ENCODE data around the gene STK11IP. TPM values are rescaled to one million over a fixed set of nuclear protein-coding genes. Genes with fewer than 3 reads are reported as not detected.

The STK11IP gene
- polyA plus RNA-seq, 10 donors = 9.4 to 26.5 (median 14.4) TPM

- no peak for DNase-seq
Measured at GRCh38 chr2:219562049-219563020, 35.3 kb upstream of the STK11IP start.

DNA sequence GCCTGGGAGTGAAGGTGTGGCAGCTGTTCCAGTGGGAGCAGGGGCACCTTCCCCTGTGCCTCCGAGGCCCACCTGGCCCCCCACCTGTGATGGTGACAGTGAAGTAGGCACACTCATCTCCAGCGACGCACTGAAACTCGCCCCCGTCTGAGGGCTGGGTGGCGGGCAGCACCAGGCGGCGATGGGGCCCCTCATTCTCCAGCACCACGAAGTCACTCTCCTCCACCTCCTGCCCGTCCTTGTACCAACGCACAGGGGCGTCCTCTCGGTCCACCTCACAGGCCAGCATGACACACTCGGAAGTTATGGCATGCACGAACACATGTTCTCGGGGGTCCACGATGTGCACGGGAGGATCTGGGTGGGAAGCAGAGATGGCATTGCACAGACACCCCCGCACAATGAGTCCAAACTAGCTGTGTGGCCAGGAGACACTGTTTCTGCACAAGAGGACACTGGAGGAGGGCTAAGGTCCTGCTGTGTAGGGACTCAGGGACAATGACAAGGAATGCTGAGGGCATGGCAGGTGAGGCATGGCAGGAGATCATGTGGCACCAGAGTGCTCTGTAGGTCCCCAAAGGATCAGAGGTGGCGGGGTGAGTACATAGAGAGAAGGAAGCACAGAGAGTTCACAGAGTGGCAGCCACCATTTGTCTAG is 34.3 kb upstream of the STK11IP start:
- DNase-seq = no peak

- no peak for DNase-seq
Measured at GRCh38 chr2:219565130-219566080, 32.3 kb upstream of the STK11IP start.

- DNase-seq = no peak
Measured at GRCh38 chr2:219566640-219567039, 31.0 kb upstream of the STK11IP start.

DNA sequence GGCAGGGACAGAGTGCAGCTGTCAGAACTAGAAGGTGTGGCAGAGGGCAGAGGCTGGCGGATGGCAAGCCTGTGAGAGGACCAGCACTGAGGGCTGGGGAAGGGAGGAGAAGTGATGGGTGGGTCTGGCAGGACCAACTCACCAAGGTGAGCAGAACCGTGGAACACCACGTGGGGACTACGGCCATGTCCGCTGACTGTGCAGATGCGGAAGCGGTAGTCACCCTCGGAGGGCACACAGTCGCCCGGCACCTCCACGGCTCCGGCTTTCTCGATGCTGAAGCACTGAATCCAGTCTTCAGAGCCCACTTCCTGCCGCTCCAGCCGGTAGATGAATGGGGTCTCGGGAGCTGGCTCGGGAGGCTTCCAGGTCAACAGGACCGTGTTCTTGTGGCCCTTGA is 30.5 kb upstream of the STK11IP start:
- DNase-seq = no peak

- DNase-seq = no peak
Measured at GRCh38 chr2:219567791-219568361, 29.8 kb upstream of the STK11IP start.

DNA sequence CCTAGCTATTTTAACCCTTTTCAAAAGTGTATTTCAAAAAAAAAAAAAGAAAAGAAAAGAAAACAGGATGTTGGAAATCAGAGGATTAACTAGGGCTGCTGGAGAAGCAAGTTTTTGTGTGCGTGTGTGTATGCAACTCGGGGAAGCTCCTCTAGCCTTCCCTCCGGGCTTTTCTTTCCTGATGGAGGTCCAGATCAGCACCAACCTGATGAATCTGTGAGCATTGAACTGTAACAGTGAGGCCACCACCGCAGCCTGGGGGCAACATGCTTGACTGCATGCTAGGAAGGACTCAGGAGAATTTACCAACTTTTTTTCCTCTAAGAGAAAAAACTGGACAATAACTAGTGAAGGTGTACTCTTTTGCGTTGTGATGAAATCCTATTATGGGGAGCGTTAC is 28.6 kb upstream of the STK11IP start:
- no peak for DNase-seq

DNA sequence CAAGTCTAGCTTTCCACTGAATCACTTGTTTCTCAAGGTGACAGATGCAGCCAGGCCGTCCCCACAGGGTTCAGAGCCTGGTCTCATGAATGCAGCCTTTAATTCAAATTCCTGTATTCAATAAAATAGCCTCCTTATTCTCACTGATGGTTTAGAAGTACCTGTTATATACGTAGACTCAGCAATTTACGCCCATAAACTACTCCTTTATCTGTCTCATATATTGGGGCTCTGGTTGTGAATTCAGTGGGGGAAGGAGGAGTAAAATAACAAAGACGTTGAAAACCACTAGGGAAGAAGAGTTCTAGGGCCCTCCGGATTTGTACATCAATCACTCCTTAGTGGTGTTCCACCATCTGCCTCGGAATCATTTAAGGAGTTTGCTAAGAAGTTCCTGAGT is 28.0 kb upstream of the STK11IP start:
- DNase-seq = no peak

DNA sequence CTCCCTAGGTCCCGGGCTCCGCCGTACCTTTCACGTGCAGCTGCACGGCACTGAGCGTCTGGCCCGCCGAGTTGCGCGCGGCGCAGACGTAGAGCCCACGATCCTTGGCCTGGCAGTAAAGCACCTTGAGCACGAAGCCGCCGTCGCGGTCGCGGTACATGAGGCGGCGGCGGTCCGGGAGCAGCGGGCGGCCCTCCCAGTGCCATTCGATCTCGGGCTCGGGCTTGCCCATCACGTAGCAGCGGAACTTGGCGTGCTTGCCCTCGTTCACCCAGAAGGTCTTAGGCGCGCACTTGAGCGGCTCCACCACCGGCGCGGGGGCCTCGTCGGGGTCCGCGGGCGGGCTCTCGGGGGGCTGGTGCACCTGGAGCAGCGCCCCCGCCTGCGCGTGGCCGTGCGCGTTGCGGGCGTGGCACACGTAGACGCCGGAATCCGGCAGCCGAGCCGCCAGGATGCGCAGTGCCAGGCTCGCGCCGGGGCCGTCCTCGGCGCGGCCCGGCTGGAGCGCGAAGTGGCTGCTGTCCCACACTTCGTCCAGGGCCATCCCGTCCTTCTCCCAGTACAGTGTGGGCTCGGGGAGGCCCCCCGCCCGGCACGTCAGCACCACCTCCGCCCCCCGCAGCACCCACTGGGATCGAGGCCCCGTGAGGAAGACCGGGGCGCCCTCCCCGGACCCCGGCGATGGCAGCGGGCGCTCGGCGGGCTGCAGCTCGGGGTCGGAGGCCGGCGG is 27.3 kb upstream of the STK11IP start:
- DNase-seq = peak in 2 of 3 donors; percentile 36 to 76

- DNase-seq = peak in 2 of 3 donors; percentile 38 to 82
Measured at GRCh38 chr2:219570924-219571310, 26.7 kb upstream of the STK11IP start.

- peak; percentile 76 to 89 (median 80) for DNase-seq
Measured at GRCh38 chr2:219571311-219572236, 26.1 kb upstream of the STK11IP start, which contains the start of gene OBSL1. Gene OBSL1 (minus strand): TSS chr2:219571539. CDS start chr2:219571232, 307 bp downstream.

DNA sequence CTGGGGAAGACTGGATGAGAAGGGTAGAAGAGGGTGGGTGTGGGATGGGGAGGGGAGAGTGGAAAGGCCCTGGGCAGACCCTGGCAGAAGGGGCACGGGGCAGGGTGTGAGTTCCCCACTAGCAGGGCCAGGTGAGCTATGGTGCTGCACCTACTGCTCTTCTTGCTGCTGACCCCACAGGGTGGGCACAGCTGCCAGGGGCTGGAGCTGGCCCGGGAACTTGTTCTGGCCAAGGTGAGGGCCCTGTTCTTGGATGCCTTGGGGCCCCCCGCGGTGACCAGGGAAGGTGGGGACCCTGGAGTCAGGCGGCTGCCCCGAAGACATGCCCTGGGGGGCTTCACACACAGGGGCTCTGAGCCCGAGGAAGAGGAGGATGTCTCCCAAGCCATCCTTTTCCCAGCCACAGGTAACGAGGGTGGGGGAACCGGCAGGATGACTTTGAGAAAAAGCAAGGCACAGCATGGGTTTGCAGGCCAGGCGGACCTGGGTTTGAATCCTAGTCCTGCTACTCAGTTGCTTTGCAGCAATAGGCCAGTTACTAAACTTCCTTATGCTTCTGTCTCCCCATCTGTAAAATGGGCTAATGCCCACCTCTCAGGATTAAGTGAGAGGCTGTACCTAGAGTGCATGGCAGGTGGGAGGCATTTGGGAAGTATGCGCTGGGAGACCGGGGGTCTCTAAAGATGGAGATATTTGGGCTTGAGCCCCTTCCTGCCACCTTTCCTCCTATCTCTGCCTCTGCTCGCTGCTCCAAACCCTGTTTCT is 25.2 kb upstream of the STK11IP start, which contains the start of gene INHA:
TSS of gene INHA (plus strand) at position 74 of the 765 bp plus-strand sequence. CDS start at position 139, 65 bp downstream.
- DNase-seq = no peak

- DNase-seq = no peak
Measured at GRCh38 chr2:219573166-219573565, 24.5 kb upstream of the STK11IP start.

DNA sequence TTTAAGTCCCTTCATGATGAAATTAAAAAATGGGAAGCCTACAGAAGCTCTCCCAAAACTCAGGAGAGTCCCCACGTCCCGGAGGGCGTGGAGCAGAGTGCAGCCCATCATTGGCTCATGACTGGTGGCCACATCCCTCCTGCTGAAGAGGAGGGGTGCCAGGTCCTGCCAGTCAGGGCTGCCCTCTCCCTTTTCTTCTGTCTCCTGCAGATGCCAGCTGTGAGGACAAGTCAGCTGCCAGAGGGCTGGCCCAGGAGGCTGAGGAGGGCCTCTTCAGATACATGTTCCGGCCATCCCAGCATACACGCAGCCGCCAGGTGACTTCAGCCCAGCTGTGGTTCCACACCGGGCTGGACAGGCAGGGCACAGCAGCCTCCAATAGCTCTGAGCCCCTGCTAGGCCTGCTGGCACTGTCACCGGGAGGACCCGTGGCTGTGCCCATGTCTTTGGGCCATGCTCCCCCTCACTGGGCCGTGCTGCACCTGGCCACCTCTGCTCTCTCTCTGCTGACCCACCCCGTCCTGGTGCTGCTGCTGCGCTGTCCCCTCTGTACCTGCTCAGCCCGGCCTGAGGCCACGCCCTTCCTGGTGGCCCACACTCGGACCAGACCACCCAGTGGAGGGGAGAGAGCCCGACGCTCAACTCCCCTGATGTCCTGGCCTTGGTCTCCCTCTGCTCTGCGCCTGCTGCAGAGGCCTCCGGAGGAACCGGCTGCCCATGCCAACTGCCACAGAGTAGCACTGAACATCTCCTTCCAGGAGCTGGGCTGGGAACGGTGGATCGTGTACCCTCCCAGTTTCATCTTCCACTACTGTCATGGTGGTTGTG is 23.0 kb upstream of the STK11IP start:
- no peak for DNase-seq

DNA sequence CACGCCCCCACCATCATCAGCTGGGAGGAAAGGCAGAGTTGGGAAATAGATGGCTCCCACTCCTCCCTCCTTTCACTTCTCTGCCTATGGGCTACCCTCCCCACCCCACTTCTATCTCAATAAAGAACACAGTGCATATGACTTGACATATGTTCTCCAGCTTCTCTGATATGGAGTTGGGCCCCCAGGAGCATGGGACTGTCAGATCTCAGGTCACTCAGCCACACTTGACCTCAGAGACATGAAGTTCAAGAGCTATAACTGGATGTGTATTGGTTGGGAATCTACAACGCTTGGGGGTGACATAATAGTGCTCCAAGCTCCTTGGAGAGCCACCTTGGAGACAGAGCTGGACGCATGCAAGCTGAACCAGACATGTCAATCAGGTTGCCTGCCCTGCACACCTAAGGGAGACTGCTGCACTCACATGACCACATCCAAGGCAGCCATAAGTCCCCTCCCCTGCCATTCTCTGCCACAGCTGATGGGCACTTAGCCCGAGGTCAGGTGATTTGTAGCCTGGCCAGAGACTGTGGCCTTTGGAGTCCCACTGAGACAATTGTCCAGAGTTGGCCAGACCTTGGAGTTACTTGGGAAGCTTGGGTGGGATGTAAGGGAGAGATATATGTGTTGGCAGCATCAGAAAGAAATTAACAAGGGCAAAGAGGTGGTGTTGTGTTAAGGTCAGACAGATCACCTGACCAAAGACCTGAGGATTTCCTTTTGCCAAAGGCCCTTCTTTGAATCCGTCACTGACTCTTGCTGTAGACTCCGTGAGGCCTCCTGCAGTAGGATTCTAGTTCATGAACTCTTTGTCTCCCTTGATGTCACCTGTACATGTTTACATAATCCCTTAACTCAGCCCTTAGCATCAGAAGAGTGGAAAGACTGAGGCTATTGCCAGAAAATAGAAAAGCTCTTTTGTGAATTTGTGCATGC is 21.8 kb upstream of the STK11IP start:
- DNase-seq = no peak
